OCI-LY7 (cell line): ENCODE results near the gene DENND1A.

Source experiments
- EZH2phosphoT487 ChIP-seq: fragments of 200-600 bp; sonication (generic); IDR thresholded peaks from 2 replicates; pipeline ENCODE4 v1.6.1; 2018; ENCODE audit warnings: low read depth, borderline replicate concordance, mild to moderate bottlenecking, mixed run types, antibody characterized with exemption, low read length, moderate library complexity, mixed read lengths
- TF ChIP-seq, protein P1 (sequence below): fragments of 200-600 bp; sonication (generic); conservative IDR thresholded peaks from 2 replicates; pipeline ENCODE4 v1.5.1; 2014; ENCODE audit warnings: mild to moderate bottlenecking, antibody characterized with exemption, low read length, moderate library complexity, mixed read lengths

DNA sequence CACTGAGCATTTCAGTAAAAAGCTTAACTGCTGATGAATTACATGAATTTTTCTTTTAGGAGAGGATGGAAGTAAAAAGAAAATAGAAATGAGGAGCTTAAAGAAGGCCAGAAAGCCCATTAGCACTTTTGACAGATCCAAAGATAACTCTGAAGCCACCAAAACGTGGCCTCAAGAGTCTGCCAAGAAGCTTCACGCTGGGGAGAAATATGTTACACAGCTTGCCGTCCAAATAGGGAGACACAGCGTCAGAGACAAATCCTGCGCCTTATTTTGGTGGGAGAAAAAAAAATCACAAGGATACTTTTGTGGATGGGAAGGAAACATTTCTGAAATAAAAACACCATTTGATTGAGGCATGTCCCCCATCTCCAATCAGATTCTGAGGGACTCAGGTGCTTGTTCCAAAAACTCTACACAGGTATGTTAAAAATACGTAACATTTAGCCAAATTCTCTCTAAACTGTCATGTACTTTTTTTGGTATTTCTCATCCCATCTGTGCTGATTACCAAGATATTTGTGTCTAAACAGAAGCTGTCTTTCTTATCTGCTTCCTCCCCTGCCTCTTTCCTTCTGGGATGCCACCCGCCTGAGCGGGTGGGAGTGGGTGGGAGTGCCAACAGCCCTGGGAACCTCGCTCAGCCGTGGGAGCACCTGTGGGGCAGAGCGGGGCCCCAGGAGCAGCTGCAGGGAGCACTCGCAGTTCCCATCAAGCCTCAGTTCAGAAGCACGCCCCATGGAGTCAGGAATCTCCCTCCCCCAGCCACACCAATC is 275.5 kb downstream of the DENND1A start:
- TF ChIP-seq, protein P1, sequence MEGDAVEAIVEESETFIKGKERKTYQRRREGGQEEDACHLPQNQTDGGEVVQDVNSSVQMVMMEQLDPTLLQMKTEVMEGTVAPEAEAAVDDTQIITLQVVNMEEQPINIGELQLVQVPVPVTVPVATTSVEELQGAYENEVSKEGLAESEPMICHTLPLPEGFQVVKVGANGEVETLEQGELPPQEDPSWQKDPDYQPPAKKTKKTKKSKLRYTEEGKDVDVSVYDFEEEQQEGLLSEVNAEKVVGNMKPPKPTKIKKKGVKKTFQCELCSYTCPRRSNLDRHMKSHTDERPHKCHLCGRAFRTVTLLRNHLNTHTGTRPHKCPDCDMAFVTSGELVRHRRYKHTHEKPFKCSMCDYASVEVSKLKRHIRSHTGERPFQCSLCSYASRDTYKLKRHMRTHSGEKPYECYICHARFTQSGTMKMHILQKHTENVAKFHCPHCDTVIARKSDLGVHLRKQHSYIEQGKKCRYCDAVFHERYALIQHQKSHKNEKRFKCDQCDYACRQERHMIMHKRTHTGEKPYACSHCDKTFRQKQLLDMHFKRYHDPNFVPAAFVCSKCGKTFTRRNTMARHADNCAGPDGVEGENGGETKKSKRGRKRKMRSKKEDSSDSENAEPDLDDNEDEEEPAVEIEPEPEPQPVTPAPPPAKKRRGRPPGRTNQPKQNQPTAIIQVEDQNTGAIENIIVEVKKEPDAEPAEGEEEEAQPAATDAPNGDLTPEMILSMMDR: no peak
- TF ChIP-seq EZH2phosphoT487: no peak
